T-helper 1 cell treated with Interleukin-12 subunit alpha and Interleukin-12 subunit beta and Interleukin-4 antibody, amounts not matched to agents 30 ng/mL and 1 ng/mL, for 36 hours (primary cell): Measurements from ENCODE around the gene NAXD. TPM values are rescaled to one million over a fixed set of nuclear protein-coding genes. Genes with fewer than 3 reads are reported as not detected.

Experiments
- intact Hi-C: fragments of 100-400 bp; cut with micrococcal nuclease; formaldehyde crosslinking; loops from one replicate; pipeline ENCODE4 v1.15.1; 2024
- total RNA-seq: library from RNA; stranded (reverse); gene quantifications from 2 replicates; pipeline ENCODE4 v1.2.3, GENCODE V29; 2022

NAXD gene
- total RNA-seq, 1 donor from 2014 or later, result 27.2 TPM

DNA sequence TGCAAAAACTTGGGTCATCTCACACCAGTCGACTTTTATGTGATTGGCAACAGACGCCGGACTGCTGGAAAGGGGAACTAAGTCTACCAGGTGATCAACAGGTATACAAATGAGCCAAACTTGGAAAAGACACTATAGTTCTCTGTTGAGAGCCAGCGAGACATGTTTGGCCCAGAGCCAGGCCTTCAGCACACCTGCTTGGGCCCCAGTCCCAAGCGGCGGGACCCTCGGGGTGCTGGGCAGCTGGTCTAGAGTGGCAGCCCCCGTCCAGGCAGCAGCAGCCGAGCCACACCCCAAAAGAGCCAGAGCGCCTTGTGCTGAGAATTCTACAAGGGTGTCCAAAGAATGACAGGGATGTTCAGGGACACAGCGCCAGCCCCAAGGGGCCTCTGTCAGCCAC lies 28.0 kb downstream of the NAXD start:
- intact Hi-C loops, result no loop called here

- intact Hi-C loops, result loop anchor here (1.0 kb wide), 2 partner anchors 175 to 188 kb away; no protein-coding TSS in a partner anchor
Measured at GRCh38 chr13:110643768-110644421, 28.6 kb downstream of the NAXD start.

- intact Hi-C loops, result loop anchor here (1.0 kb wide), 2 partner anchors 174 to 189 kb away; no protein-coding TSS in a partner anchor
Measured at GRCh38 chr13:110644892-110645521, 29.7 kb downstream of the NAXD start.

GRCh38 chr13:110645750-110646149 lies 30.4 kb downstream of the NAXD start:
- intact Hi-C loops, result no loop called here

GRCh38 chr13:110646442-110647364 lies 31.4 kb downstream of the NAXD start:
- intact Hi-C loops, result no loop called here

- intact Hi-C loops, result no loop called here
Measured at GRCh38 chr13:110647365-110647737, 32.0 kb downstream of the NAXD start.

DNA sequence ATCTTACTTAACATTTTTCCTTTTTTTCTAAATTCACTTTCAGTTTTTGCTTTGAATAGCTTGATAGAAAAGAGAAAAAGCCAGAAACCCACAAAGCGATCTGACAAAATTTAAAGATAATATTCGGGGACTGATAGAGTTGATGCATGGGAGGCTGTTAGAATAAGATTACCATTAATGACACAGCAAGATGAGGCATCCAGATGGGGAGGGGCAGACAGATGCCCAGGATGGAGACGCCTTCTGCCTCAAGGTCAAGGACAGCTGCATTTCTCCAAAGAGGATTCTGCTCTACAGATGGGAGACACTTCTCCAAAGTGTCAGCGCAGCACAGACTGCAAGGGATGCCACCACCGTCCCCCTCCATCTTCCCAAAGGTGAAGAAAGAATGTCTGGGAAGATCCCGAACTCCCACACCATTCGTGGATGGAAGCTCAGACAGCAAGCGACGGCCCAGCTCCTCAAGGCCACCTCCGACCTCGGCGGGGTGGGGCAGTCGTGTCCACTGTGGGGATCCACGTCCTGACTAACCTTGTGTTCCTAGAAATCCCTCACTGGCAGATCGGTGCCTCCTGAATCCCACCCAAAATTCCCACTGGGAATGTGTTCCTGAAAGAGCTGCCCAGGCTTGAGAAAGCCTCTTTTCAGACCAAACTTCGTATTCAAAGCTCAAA lies 32.9 kb downstream of the NAXD start:
- intact Hi-C loops, result no loop called here

- intact Hi-C loops, result no loop called here
Measured at GRCh38 chr13:110648848-110649421, 33.6 kb downstream of the NAXD start.

DNA sequence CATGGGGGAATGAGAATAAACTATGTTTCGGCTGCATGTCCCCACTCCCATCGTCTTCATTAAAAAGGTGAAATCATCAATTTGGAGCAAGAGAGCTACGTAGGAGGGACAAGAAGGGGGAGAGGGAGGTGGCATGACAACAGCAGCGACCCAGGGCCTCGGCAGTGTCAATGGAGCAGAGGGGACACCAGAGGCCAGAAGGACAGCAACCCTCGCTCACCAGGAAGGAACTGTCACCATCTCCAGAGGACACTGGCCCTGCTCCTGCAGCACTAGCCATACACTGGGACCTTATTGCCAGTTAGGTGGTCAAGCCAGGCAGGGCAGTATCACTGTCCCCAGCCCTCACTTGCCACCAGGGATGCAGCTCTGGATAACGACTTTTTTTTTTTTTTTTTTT lies 34.2 kb downstream of the NAXD start:
- intact Hi-C loops, result no loop called here

- intact Hi-C loops, result no loop called here
Measured at GRCh38 chr13:110650436-110650835, 35.1 kb downstream of the NAXD start.

- intact Hi-C loops, result no loop called here
Measured at GRCh38 chr13:110651271-110651670, 35.9 kb downstream of the NAXD start.

DNA sequence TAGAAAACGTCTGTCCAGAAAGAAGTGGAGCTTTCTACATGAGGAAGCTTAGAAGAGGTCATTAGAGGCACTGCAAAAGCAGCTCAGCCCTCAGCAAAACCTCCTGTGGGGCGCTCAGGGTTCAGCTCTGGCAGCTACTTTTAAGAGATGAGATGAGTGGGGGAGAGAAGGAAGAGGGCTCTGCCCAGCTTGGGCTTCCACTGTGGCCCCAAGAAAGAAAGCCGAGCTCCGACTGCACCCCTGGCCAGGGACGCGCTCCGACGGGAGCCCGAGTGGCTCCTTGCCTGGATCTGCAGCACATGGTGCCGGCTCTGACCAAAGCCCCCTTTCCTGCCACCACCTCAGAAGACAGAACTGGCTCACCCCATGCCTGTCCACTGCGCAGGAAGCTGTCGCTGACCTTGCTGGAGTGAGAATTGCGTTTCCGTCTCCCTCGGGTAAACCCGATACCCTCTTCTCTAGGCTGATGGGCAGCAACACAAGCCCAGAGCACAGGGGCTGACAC lies 36.4 kb downstream of the NAXD start:
- intact Hi-C loops, result no loop called here

GRCh38 chr13:110652231-110652730 lies 36.9 kb downstream of the NAXD start:
- intact Hi-C loops, result no loop called here

- intact Hi-C loops, result no loop called here
Measured at GRCh38 chr13:110652764-110653163, 37.4 kb downstream of the NAXD start.

- intact Hi-C loops, result no loop called here
Measured at GRCh38 chr13:110653271-110653670, 37.9 kb downstream of the NAXD start.

DNA sequence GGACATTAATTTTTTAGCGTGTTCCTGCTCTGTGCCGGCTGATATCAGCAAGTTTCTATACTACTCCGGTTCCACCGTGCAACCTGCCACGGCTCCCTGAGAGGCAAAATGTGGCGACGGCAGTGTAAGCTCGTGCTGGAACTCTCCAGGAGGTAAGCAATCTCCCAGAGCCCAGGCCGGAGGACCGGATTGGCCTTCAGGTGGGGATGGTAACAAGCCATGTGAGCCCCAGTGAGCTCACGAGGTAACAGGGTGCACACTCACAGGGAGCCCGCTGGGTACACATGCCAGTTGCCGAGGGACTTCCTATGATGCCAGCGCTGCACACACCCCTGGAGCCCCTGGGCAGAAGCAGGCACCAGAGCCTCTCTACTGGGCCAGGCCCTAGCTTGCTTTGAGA lies 38.5 kb downstream of the NAXD start:
- intact Hi-C loops, result no loop called here

- intact Hi-C loops, result no loop called here
Measured at GRCh38 chr13:110657196-110657595, 41.9 kb downstream of the NAXD start.

- intact Hi-C loops, result loop anchor here (1.0 to 2.0 kb wide), 2 partner anchors 29 to 54 kb away; partner anchors contain the start of gene ING1
Measured at GRCh38 chr13:110658218-110658911, 43.0 kb downstream of the NAXD start.

- intact Hi-C loops, result no loop called here
Measured at GRCh38 chr13:110661256-110661655, 45.9 kb downstream of the NAXD start.

DNA sequence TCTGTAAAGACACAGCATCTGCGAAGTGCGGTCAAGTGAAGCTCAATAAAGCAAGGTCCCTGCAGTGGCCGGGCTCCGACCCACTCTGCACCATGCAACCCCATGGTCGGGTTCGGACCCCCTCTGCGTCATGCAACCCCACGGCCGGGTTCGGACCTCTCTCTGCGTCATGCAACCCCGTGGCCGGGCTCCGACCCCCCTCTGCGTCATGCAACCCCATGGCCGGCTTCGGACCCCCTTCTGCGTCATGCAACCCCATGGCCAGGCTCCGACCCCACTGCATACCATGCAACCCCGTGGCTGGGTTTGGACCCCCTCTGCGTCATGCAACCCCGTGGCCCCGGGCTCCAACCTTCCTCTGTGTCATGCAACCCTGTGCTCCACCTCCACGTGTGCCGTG lies 46.7 kb downstream of the NAXD start:
- intact Hi-C loops, result no loop called here
